ENCODE data around the gene ADAMTS14.
"Not testable (repeated sequence)": the region's sequence is repeated elsewhere in the genome, so short reads cannot be mapped to it uniquely, and the experiment has no call there.

ADAMTS14 gene, protein sequence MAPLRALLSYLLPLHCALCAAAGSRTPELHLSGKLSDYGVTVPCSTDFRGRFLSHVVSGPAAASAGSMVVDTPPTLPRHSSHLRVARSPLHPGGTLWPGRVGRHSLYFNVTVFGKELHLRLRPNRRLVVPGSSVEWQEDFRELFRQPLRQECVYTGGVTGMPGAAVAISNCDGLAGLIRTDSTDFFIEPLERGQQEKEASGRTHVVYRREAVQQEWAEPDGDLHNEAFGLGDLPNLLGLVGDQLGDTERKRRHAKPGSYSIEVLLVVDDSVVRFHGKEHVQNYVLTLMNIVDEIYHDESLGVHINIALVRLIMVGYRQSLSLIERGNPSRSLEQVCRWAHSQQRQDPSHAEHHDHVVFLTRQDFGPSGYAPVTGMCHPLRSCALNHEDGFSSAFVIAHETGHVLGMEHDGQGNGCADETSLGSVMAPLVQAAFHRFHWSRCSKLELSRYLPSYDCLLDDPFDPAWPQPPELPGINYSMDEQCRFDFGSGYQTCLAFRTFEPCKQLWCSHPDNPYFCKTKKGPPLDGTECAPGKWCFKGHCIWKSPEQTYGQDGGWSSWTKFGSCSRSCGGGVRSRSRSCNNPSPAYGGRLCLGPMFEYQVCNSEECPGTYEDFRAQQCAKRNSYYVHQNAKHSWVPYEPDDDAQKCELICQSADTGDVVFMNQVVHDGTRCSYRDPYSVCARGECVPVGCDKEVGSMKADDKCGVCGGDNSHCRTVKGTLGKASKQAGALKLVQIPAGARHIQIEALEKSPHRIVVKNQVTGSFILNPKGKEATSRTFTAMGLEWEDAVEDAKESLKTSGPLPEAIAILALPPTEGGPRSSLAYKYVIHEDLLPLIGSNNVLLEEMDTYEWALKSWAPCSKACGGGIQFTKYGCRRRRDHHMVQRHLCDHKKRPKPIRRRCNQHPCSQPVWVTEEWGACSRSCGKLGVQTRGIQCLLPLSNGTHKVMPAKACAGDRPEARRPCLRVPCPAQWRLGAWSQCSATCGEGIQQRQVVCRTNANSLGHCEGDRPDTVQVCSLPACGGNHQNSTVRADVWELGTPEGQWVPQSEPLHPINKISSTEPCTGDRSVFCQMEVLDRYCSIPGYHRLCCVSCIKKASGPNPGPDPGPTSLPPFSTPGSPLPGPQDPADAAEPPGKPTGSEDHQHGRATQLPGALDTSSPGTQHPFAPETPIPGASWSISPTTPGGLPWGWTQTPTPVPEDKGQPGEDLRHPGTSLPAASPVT

DNA sequence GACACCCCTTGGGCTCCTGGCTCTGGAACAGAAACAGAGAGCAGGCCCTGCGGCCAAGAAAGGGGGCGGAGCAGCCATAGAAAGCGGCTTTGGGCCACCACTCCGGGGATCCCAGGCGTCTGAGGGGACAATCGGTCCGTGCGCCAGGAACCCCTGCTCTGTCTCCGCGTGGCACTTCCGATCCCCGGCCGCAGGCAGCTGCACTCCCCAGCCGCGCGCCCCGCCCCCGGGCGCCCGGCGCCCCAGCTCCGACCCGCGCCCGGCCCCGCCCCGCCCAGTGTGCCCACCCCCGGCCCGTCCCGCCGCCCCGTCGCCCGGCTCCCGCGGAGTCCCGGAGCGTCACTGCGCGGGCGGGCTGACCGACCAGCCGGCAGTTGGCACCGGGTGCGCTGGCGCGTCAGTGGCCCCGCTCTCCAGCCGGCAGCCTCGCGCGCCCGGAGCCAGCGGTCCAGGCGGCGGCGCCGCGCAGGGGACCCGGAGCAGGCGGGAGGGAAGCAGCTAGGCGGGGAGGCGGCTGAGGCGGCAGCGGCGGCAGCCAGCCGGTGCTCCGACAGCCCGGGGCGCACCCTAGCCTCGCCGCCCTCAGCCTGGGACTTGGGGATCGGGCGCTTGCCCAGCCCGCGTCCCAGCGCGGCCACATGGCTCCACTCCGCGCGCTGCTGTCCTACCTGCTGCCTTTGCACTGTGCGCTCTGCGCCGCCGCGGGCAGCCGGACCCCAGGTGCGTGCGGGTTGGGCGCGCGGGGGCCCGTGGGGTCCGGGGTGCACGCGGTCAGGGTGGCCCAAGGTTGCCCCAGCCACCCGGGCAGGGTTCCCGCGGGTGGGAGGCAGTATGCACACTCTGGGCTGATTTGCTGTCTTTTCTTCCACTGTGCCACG lies at the start of gene ADAMTS14:
Gene ADAMTS14 (plus strand): TSS at position 342 of the 878 bp plus-strand sequence. CDS start 297 bp downstream, at position 639.
- FAIRE-seq: no peak

DNA sequence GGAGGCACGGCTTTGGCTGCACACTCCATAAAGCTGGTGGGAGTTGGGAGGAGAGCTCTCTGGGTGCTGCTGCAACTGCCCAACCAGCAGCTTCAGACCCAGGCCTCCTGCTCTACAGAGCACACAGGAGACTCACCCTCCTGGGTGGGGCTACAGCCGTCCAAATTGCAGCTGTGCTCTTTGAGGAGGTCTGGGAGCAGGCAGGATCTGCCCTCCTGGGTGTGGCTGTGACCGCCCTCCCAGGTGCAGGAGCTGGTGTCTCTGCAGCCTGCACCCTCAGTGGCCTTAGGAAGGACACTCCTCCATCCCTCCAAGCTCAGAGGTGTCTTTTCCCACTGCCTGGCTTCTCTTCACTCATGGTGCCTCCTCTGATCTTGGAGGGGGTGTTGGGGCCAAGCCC lies 49.8 kb upstream of the ADAMTS14 start:
- no peak for FAIRE-seq

DNA sequence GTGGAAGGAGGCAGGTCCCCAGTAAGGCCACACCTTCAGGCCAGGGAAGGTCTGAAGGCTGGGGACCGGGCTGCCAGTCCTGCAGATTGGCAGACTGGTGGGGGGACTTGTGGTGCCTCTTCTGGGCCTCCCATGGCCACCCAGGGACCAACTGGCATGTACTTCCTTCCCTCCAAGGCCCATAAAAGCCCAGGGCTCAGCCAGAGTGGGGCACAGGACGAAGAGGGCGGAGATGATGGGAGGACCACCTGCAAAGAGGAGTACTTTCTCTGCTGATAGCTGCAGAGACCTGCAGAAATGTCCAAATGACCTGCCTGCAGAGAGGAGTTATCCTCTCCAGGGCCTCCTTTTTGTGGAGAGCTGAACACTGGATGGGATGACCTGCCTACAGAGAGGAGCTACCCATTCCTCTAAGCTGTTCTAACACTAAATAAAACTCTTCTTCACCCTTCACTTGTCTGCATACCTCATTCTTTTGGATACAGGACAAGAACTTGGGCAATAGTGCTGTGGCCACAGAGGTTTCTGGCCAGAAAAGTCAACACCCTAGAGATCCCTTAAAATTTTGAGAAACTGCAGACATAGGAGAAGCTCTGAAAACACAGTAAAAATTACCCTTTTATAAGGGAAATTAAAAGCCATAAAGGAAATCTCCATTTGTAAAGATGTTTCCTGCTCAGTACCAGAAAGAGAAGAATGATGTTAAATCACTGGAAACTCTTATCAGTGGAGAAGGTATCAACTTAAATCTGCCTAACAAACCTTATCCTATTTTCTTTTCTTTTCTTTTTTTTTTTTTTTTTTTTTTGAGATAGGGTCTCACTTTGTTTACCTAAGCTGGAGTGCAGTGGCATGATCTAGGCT lies 49.1 kb upstream of the ADAMTS14 start:
- FAIRE-seq: no peak

DNA sequence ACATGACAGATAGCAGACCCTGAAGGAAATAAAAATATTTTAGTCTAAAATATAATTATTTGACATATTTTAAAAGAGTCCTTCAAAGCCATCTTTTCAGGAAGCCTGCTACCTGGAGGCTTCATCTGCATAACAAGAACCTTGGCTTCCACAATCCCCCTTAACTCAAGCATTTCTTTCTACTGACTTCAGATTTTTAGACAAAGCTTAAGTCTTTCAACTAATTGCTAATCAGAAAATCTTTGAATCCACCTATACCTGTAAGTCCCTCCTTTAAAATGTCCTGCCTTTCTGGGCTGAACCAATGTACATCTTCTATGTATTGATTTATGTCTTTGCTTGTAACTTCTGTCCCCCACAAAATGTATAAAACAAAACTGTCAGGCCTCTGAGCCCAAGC lies 46.2 kb upstream of the ADAMTS14 start:
- no peak for FAIRE-seq

DNA sequence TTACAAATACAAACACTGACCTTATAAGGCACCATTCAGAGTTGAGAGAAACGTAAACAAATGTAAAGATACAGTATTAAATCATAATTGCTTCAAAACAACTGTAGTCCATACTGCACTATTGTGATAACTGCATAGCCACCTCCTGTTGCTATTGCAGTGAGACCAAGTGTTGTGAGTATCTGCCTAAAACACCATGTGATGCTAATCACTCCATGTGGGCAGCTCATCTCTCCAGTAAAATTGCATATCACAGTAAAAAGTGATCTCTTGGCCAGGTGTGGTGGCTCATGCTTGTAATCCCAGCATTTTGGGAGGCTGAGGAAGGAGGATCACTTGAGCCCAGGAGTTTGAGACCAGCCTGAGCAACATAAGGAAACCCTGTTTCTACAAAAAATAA lies 43.0 kb upstream of the ADAMTS14 start:
- no peak for FAIRE-seq

DNA sequence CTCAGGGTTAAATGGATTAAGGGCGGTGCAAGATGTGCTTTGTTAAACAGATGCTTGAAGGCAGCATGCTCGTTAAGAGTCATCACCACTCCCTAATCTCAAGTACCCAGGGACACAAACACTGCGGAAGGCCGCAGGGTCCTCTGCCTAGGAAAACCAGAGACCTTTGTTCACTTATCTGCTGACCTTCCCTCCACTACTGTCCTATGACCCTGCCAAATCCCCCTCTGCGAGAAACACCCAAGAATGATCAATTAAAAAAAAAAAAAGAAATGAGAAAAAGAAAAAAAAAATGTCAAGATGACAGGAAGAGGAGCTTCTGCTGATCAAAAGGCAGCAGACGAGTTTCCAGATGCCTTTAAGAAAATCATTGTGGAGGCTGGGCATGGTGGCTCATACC lies 40.6 kb upstream of the ADAMTS14 start:
- not testable (repeated sequence) for FAIRE-seq

DNA sequence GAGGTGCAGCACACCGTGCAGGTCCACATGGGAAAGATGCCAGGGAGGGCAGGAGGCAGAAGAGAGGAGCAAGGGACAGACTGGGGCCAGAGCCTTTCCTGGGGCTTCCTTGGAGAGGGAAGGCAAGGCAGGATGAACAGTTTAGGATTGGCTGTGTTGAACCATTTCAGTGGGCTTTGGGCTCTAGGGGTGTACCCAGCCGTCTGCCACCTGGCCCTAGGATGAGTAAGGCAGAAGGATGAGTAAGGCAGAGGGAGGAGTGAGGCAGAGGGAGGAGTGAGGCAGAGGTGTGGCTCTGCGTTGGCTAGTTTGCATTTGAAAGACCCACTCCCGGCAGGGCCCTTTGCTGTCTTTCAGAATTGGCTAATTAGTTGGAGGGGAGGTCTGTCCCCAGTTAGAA lies 38.3 kb upstream of the ADAMTS14 start:
- no peak for FAIRE-seq

DNA sequence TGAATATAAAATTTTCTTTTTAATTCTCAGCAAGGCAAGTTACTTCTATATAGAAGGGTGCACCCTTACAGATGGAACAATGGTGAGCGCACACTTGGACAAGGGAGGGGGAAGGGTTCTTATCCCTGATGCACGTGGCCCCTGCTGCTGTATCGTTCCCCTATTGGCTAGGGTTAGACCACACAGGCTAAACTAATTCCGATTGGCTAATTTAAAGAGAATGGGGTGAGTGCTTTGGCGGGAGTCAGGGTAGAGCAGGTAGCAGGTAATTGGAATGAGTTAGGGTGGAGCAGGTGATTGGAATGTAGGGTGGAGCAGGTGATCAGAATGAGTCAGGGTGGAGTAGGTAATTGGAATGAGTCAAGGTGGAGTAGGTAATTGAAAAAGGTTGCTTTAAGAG lies 37.8 kb upstream of the ADAMTS14 start:
- not testable (repeated sequence) for FAIRE-seq

DNA sequence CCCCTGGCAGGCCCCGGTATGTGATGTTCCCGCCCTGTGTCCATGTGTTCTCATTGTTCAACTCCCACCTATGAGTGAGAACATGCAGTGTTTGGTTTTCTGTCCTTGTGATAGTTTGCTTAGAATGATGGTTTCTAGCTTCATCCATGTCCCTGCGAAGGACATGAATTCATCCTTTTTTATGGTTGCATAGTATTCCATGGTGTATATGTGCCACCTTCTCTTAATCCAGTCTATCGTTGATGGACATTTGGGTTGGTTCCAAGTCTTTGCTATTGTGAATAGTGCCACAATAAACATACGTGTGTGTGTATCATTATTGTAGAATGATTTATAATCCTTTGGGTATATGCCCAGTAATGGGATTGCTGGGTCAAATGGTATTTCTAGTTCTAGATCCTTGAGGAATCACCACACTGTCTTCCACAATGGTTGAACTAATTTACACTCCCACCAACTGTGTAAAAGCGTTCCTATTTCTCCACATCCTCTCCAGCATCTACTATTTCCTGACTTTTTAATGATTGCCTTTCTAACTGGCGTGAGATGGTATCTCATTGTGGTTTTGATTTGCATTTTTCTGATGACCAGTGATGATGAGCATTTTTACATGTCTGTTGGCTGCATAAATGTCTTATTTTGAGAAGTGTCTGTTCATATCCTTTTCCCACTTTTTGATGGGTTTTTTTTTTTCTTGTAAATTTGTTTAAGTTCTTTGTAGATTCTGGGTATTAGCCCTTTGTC lies 32.5 kb upstream of the ADAMTS14 start:
- not testable (repeated sequence) for FAIRE-seq

DNA sequence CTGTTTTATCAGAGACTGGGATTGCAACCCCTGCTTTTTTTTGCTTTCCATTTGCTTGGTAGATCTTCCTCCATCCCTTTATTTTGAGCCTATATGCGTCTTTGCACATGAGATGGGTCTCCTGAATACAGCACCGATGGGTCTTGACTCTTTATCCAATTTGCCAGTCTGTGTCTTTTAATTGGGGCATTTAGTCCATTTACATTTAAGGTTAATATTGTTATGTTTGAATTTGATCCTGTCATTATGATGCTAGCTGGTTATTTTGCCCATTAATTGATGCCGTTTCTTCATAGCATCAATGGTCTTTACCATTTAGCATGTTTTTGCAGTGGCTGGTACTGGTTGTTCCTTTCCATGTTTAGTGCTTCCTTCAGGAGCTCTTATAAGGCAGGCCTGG lies 29.0 kb upstream of the ADAMTS14 start:
- not testable (repeated sequence) for FAIRE-seq

DNA sequence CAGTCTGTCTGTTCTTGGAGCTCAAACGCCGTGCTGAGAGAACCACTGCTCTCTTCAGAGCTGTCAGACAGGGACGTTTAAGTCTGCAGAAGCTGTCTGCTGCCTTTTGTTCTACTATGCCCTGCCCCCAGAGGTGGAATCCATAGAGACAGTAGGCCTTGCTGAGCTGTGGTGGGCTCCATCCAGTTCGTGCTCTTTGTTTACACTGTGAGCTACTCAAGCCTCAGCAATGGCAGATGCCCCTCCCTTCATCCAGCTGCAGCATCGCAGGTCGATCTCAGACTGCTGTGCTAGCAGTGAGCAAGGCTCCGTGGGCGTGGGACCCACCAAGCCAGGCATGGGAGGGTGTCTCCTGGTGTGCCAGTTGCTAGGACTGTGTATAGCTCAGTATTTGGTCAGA lies 27.3 kb upstream of the ADAMTS14 start:
- FAIRE-seq: not testable (repeated sequence)

DNA sequence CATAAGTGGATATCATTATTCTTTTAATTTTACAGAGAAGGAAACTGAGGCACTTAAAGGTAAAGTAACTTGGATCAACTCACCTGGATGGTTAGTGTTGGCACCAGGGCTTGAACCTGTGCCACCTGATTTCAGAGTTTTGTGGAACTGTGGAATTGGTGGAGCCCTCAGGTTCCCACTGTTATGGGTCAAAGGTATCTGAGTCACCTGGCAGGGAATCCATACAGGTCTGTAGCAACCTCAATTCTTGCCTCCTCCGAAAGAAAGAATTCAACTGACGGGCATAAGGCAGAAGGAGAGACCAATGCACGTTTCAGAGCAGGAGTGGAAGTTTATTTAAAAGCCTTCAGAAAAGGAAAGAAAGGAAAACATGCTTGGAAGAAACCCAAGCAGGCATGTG lies 25.2 kb upstream of the ADAMTS14 start:
- FAIRE-seq: no peak

DNA sequence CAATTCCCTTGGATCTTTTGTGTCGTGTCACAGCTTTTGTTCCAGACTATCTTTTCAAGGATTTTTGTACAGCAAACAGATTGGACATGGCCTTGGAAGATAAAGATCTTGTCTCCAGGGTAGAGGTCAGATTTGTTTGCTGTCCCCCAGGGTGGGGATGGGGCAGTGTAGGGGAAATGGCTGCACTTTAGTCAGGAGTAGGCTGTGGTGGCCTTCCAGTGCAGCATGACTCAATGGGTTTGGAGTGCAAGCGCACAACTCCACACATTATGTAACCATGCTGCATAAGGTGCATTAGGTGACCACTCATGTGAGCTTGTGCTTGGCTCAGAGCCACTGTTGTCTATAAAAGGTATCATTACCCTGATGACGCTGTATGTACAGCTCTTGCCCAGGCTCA lies 23.9 kb upstream of the ADAMTS14 start:
- FAIRE-seq: no peak

DNA sequence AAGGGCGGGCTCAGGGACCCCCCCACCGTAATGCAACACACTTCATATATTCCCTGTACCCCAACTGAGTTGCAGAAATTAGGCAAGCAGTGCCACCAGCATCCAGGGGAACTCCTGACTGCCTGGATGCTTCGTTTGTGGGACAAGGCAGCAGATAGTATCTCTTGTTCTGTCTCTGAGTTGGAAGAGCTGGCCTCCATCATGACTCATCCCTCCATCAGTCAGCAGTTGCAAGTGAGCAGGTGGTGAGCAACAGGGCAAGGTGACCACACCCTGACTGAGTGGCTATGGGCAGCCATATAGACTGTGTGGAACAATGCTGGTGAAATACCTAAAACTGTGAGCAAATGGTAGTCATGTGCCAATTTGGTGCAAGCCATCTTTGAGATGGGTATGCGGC lies 22.8 kb upstream of the ADAMTS14 start:
- no peak for FAIRE-seq

DNA sequence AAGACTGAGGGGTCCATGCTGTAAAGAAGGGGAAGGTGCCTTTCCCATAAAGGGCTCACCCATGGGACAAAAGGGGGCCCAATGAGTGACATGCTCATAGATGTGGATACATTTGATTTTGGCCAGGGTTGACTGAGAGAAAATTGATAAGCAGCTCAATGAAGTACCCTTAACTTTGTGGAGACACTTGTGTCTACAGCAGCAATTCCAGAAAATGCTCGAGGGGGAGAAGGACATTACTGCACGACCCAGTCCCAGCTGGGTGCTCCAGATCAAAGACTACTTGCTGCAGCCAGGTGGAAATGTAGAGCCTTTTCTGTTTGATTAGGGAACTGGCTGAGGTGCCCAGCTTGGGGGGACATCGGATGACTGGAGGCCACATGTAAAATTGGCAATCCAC lies 22.2 kb upstream of the ADAMTS14 start:
- FAIRE-seq: no peak

DNA sequence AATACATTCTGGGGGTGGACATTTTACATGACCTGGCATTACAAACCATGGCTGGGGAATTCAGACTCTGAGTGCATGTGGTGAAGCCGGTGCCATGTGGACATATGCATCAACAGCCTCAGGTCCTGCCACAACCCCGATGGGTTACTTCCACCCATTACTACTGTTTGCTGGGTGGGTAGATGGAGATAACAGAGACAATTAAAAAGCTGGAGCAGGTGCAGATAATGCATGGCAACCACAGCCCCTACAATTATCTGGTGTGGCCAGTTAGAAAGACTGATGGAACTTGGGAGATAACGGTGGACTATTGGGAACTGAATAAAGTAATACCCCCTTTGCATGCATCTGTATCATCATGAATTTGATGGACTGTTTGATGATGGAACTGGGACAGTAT lies 21.6 kb upstream of the ADAMTS14 start:
- FAIRE-seq: no peak

DNA sequence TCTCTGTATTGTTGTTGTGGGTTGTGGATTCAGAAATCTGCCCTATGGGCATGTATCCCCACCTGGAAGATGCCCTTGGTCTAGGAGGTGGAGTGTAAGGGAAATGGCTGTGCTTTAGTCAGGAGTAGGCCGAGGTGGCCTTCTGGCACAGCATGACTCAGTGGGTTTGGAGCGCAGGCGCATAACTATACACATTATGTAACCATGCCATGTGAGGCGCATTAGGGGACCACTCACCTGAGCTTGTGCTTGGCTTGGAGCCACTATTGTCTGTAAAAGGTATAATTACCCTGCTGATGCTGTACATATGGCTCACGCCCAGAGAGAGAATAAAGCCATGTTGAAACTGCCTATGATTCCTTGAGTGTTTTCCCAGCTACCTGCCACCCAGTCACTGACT lies 20.6 kb upstream of the ADAMTS14 start:
- no peak for FAIRE-seq

DNA sequence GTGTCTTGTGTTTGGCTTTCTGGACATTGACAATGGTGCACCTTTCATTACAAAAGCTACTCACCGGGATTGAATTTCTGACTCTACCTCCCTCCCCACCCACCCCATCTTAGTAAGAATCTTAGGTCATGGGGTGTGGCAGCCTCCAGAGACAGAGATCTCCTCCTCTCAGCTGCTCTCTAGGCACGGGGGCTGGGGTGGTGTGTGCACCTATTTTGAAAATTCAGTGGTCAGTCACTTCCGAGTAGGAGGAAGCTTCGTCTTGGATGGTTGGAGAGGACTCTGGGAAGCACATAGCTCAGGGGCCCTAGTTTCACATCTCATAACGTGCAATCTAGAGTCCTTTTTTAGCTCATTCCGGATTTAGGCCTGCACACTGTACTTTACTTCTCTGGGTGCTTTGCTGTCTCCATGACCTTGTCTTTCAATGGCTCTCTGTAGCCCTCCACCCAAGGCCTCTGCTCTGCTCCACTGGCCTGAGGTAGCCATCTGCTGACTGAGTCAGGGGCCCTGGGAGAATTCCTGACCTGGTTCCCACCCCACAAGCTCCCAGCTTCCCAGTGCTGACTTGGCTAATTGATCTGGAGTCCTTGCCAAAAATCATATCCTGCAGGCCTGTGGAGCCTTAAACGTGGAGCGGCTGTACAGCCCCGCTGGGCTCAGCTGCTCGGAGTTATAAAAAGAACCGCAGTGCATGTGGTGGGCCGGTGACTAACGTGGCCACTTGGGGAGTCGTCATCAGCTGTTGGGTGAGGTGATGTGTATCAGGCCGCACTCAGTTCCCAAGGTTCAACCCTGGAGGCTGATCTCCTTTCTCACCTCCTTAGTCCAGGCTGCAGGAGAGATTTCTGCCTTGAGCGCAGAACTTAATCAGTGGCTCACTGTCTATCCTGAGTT lies 19.3 kb upstream of the ADAMTS14 start:
- FAIRE-seq: no peak

DNA sequence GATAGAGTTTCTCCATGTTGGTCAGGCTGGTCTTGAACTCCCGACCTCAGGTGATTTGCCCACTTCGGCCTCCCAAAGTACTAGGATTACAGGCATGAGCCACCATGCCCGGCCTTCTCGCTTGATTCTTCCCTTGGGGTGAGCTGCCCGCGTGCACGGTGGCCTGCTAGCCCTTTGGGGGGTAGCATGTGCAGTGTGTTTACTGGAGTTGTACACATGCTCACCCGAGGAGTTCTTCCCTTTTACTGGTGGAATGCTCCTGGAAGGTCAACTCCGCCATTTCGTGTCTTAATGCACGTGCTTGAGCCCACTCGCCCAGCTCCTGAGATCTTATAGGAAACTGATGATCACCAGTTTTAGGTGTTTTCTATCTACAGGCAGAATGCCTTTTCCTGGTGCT lies 17.0 kb upstream of the ADAMTS14 start:
- no peak for FAIRE-seq

Measured in islet of Langerhans (tissue), 1 donor.